Ishikawa (cell line): Measurements from ENCODE around the gene ODAD3.

Experiments
- CEBPB ChIP-seq: IDR thresholded peaks from 2 replicates; pipeline ENCODE4 v1.6.1; 2012
- CREB1 ChIP-seq: IDR thresholded peaks from 2 replicates; pipeline ENCODE4 v1.6.1; 2012; ENCODE audit warnings: low read depth
- EGR1 ChIP-seq: IDR thresholded peaks from 2 replicates; pipeline ENCODE4 v1.6.1; 2012
- EP300 ChIP-seq: IDR thresholded peaks from 2 replicates; pipeline ENCODE4 v1.6.1; 2012; ENCODE audit warnings: borderline replicate concordance
- FOXM1 ChIP-seq: IDR thresholded peaks from 2 replicates; pipeline ENCODE4 v1.6.1; 2012; ENCODE audit warnings: low read depth, borderline replicate concordance
- NFIC ChIP-seq: IDR thresholded peaks from 2 replicates; pipeline ENCODE4 v1.6.1; 2012
- RAD21 ChIP-seq: IDR thresholded peaks from 2 replicates; pipeline ENCODE4 v1.6.1; 2012; ENCODE audit warnings: low read depth
- REST ChIP-seq: IDR thresholded peaks from 2 replicates; pipeline ENCODE4 v1.6.1; 2012; ENCODE audit warnings: low read depth, mild to moderate bottlenecking
- TAF1 ChIP-seq: IDR thresholded peaks from 2 replicates; pipeline ENCODE4 v1.6.1; 2012; ENCODE audit warnings: low read depth, mild to moderate bottlenecking
- TCF12 ChIP-seq: IDR thresholded peaks from 2 replicates; pipeline ENCODE4 v1.6.1; 2012; ENCODE audit warnings: low read depth
- TEAD4 ChIP-seq: IDR thresholded peaks from 2 replicates; pipeline ENCODE4 v1.6.1; 2012
- YY1 ChIP-seq: IDR thresholded peaks from 2 replicates; pipeline ENCODE4 v1.6.1; 2012; ENCODE audit warnings: low read depth
- ZBTB7A ChIP-seq: IDR thresholded peaks from 2 replicates; pipeline ENCODE4 v1.6.1; 2012; ENCODE audit warnings: low read depth
- TF ChIP-seq, protein P1 (sequence below): IDR thresholded peaks from 2 replicates; pipeline ENCODE4 v1.6.1; 2012
- TF ChIP-seq, protein P2 (sequence below): IDR thresholded peaks from 2 replicates; pipeline ENCODE4 v1.6.1; 2012

ODAD3 gene

DNA sequence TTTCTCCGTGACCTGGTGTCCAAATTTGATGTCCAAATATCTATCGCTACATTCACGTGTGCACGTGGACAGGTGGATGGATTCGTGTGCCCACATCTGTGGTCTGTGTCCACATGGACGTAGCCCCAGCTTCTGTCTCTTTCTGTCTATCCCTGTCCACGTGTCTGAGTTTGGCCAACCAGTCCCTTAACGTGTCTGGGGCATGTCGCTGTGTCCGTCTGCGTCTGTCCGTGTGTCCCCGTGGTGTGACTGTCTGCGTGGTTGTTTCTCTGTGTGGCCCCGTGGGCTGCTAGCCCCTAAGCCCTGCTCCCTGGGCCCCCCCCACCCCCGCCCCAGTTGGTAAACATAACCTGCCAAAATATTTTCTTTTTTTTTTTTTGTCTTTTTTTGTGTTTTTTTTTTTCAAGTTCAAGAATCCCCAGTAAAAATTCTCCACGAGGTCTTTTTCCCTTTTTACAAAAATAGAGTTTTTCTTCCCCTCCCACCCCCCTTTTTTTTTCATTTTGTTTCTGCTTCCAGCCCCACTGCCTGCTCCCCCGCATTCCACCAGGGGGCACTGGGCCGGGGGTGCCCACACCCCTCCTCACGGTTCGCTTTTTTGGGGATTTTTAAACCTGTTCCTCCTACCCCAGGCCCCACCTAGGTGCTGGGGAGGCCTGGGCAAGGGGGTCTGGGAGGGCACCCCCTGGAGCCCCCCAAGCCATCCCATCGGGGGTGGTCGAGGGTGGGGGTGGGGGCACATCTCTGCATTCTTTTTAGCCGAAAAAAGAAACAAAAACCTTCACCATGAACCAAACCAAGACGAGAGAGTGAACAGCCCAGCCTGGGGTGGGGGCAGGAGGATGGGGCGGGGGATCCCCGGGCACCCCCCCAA, 18.8 kb upstream of the ODAD3 start:
- TF ChIP-seq RAD21 (no peak), TEAD4 (no peak), ZBTB7A (0 out of 2 replicates have a peak, but pooled peaks have one; percentile 18), CEBPB (no peak)

GRCh38 chr19:11452620-11453310, 17.8 kb upstream of the ODAD3 start:
- TF ChIP-seq ZBTB7A, result peak; percentile 39; the same call in 1 of the 2 replicates
- peak; percentile 24; the same call in 1 of the 2 replicates for TF ChIP-seq RAD21
- TF ChIP-seq CEBPB, result no peak

DNA sequence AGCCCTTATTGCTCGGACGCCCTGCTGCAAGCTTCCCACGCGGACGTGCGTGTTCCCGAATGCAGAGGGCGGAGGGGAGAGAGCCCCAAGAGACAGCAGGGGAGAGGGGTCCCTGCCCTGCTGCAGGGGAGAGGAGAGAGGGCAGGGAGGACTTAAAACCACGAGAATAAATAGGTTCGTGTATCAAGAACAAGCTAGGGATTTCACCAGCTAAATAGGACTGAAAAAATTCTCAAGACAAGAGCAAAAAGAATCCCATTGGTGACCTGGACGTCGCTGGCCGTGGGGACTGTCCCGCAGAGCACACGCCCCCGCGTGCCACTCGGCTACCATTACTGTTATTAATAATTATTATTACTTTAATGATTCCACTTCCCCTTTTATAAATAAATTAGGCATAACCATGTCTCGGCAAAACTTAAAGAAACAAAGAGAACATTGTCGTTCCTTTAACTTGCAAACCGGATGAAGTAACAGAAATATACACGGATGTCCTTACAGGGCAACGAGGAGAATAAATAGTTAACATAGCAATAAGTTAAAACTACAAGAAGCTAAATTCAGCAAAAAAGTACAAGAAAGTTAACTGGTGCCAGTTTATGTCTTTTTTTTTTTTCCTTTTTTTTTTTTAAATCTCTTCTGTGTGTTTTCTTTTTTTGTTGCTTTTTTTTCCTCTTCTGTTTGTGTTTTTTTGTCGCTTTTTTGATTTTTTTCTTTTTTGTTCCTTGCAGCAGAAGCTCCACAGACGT, 17.1 kb upstream of the ODAD3 start:
- TF ChIP-seq FOXM1, result no peak
- TF ChIP-seq, protein P1, sequence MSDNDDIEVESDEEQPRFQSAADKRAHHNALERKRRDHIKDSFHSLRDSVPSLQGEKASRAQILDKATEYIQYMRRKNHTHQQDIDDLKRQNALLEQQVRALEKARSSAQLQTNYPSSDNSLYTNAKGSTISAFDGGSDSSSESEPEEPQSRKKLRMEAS, result no peak

GRCh38 chr19:11451327-11451870, 16.5 kb upstream of the ODAD3 start:
- no peak for TF ChIP-seq TEAD4
- no peak for TF ChIP-seq TCF12
- no peak for TF ChIP-seq YY1
- no peak for TF ChIP-seq CREB1
- TF ChIP-seq, protein P2, sequence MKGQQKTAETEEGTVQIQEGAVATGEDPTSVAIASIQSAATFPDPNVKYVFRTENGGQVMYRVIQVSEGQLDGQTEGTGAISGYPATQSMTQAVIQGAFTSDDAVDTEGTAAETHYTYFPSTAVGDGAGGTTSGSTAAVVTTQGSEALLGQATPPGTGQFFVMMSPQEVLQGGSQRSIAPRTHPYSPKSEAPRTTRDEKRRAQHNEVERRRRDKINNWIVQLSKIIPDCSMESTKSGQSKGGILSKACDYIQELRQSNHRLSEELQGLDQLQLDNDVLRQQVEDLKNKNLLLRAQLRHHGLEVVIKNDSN, result no peak
- TF ChIP-seq REST, result no peak
- TF ChIP-seq, protein P1, result no peak
- TF ChIP-seq CEBPB, result no peak
- no peak for TF ChIP-seq ZBTB7A
- no peak for TF ChIP-seq EP300
- no peak for TF ChIP-seq TAF1

- TF ChIP-seq TEAD4, result no peak
- TF ChIP-seq RAD21, result no peak
- no peak for TF ChIP-seq CEBPB
- no peak for TF ChIP-seq EGR1
- no peak for TF ChIP-seq FOXM1
- no peak for TF ChIP-seq NFIC
- TF ChIP-seq TAF1, result no peak
- no peak for TF ChIP-seq CREB1
- TF ChIP-seq TCF12, result no peak
- no peak for TF ChIP-seq EP300
- no peak for TF ChIP-seq ZBTB7A
- no peak for TF ChIP-seq REST
- TF ChIP-seq, protein P2, result no peak
- no peak for TF ChIP-seq YY1
Observed at GRCh38 chr19:11450570-11451326, 15.8 kb upstream of the ODAD3 start.
